HepG2 (cell line): ENCODE data around the gene SLC29A2. TPM values are rescaled to one million over a fixed set of nuclear protein-coding genes. Genes with fewer than 3 reads are reported as not detected.
A peak's percentile ranks its signal among the peaks of the same experiment; 100 is the strongest.

ENCODE experiments used
- ATAC-seq: fragments of 200-7000 bp; cut with Tn5 transposase; 3 replicates; pipeline ENCODE4 v1.9.1; 2020; ENCODE audit warnings: mild to moderate bottlenecking, moderate library complexity
- BruUV-seq: library from RNA; stranded (reverse); fragments of 400-500 nt; replicated peaks from 2 replicates; lab custom pipeline; 2021; lab: Mats Ljungman, UMichigan
- CTCF ChIA-PET: fragments of 300-600 bp; formaldehyde crosslinking; extraction: SDS; loops from one replicate; lab custom pipeline; 2021; ENCODE audit warnings: low total read pairs, inconsistent platforms, low intra/inter-chr PET ratio; lab: Yijun Ruan, JAX
- POLR2A ChIA-PET: fragments of 350-600 bp; sonication (Branson Sonifier 250); formaldehyde crosslinking; loops from one replicate; lab custom pipeline; 2020; ENCODE audit warnings: antibody characterized with exemption, inconsistent platforms; lab: Yijun Ruan, JAX
- DNase-seq: peaks from one replicate; pipeline ENCODE4 v3.0.0-alpha.2; 2015; ENCODE audit warnings: low spot score
- FAIRE-seq: peaks from 3 replicates; lab custom pipeline; 2011; peaks lifted over from hg19 to GRCh38; lab: Jason Lieb, UNC
- H2AFZ ChIP-seq: one replicate; pipeline ENCODE4 v1.6.1; 2011; ENCODE audit warnings: low read length, inconsistent platforms
- H3K27ac ChIP-seq: fragments of 300-600 bp; 3 replicates; pipeline ENCODE4 v1.8.0; 2011; ENCODE audit warnings: mixed run types, mild to moderate bottlenecking, mixed read lengths, low read length, inconsistent platforms; ENCODE audit not compliant: insufficient read depth; ENCODE audit errors: extremely low read length
- H3K27me3 ChIP-seq, 2 experiments: fragments of 200-600 bp in 1 of 2; 2 replicates in 1 of 2; 3 replicates in 1 of 2; pipeline versions ENCODE4 v1.6.0 to v1.8.0; 2011; ENCODE audit warnings: low read length in 2 of 2, mild to moderate bottlenecking in 2 of 2, moderate library complexity in 2 of 2, inconsistent platforms in 1 of 2; ENCODE audit not compliant: insufficient read depth in 2 of 2, control insufficient read depth in 1 of 2
- H3K36me3 ChIP-seq, 2 experiments: fragments of 200-600 bp in 1 of 2; replicated peaks in 1 of 2; 2 replicates in 1 of 2; 3 replicates in 1 of 2; pipeline versions ENCODE4 v1.5.1 to v1.8.0; 2011; ENCODE audit warnings: low read length in 2 of 2, inconsistent platforms in 1 of 2; ENCODE audit not compliant: insufficient read depth in 2 of 2, control insufficient read depth in 1 of 2
- H3K4me1 ChIP-seq: 2 replicates; pipeline ENCODE4 v1.5.1; 2012; ENCODE audit warnings: low read length, inconsistent platforms; ENCODE audit not compliant: insufficient read depth
- H3K4me2 ChIP-seq: 2 replicates; pipeline ENCODE4 v1.6.0; 2011; ENCODE audit warnings: low read depth, low read length, inconsistent platforms
- H3K4me3 ChIP-seq, 3 experiments: fragments of 200-600 bp in 1 of 3; sonication (generic), shearing (Covaris generic) in 1 of 3; replicated peaks in 1 of 3; 2 replicates each; pipeline ENCODE4 v1.5.1; 2011 to 2016; ENCODE audit warnings: low read length in 3 of 3, inconsistent platforms in 2 of 3, low read depth in 2 of 3, mild to moderate bottlenecking in 2 of 3, control low read depth in 1 of 3, mixed read lengths in 1 of 3; ENCODE audit not compliant: insufficient read depth in 1 of 3
- H3K79me2 ChIP-seq: one replicate; pipeline ENCODE4 v1.6.1; 2011; ENCODE audit warnings: low read length, inconsistent platforms; ENCODE audit not compliant: insufficient read depth
- H3K9ac ChIP-seq: 2 replicates; pipeline ENCODE4 v1.6.0; 2011; ENCODE audit warnings: mild to moderate bottlenecking, low read depth, low read length, inconsistent platforms; ENCODE audit not compliant: insufficient read depth
- H3K9me3 ChIP-seq: 2 replicates; pipeline ENCODE4 v1.5.1; 2012; ENCODE audit warnings: mild to moderate bottlenecking, low read length
- H4K20me1 ChIP-seq: 2 replicates; pipeline ENCODE4 v1.6.0; 2011; ENCODE audit warnings: inconsistent platforms, mild to moderate bottlenecking, low read length, moderate library complexity; ENCODE audit not compliant: insufficient read depth
- CBX2 ChIP-seq, 2 experiments: fragments of 200-600 bp in 1 of 2; sonication (generic); formaldehyde crosslinking in 1 of 2; IDR thresholded peaks; 2 replicates each; pipeline versions ENCODE4 v1.7.0 to v1.8.1; 2018 to 2022; ENCODE audit warnings: low read depth in 2 of 2, low read length in 1 of 2, mild to moderate bottlenecking in 1 of 2, missing genetic modification reagents in 1 of 2
- EHMT2 ChIP-seq: fragments of 200-600 bp; sonication (generic); IDR thresholded peaks from 2 replicates; pipeline ENCODE4 v1.7.0; 2017; ENCODE audit warnings: antibody characterized with exemption, low read depth, low read length, borderline replicate concordance
- KLF12 ChIP-seq: sonication (generic); formaldehyde crosslinking; IDR thresholded peaks from 2 replicates; pipeline ENCODE4 v1.4.0; 2020; ENCODE audit warnings: missing genetic modification reagents, borderline replicate concordance
- MAZ ChIP-seq, 2 experiments: sonication (generic) in 1 of 2; formaldehyde crosslinking in 1 of 2; IDR thresholded peaks; 2 replicates each; pipeline versions ENCODE4 v1.5.0 to v1.6.1; 2012 to 2020; ENCODE audit warnings: low read depth in 2 of 2, mild to moderate bottlenecking in 2 of 2, borderline replicate concordance in 1 of 2, improper control_type of control experiment in 1 of 2, low read length in 1 of 2, missing genetic modification reagents in 1 of 2, moderate library complexity in 1 of 2
- PREB ChIP-seq: sonication (generic); formaldehyde crosslinking; IDR thresholded peaks from 2 replicates; pipeline ENCODE4 v1.4.0; 2020; ENCODE audit warnings: missing genetic modification reagents
- REXO4 ChIP-seq: sonication (generic); formaldehyde crosslinking; IDR thresholded peaks from 2 replicates; pipeline ENCODE4 v1.8.0; 2022; ENCODE audit warnings: missing genetic modification reagents, mild to moderate bottlenecking, borderline replicate concordance
- RFX3 ChIP-seq: IDR thresholded peaks from 2 replicates; pipeline ENCODE4 v1.6.1; 2016; ENCODE audit warnings: missing biosample characterization, missing genetic modification reagents
- TFDP1 ChIP-seq: IDR thresholded peaks from 2 replicates; pipeline ENCODE4 v1.6.1; 2016; ENCODE audit warnings: missing compliant biosample characterization, missing genetic modification reagents, borderline replicate concordance
- ZBTB39 ChIP-seq: sonication (generic); formaldehyde crosslinking; IDR thresholded peaks from 2 replicates; pipeline ENCODE4 v1.5.0; 2020; ENCODE audit warnings: missing genetic modification reagents
- ZBTB7A ChIP-seq: sonication (generic); formaldehyde crosslinking; IDR thresholded peaks from 2 replicates; pipeline ENCODE4 v1.8.0; 2022; ENCODE audit warnings: mild to moderate bottlenecking, missing genetic modification reagents
- ZNF264 ChIP-seq: sonication (generic); formaldehyde crosslinking; IDR thresholded peaks from 2 replicates; pipeline ENCODE4 v1.4.0; 2020; ENCODE audit warnings: missing genetic modification reagents
- ZNF282 ChIP-seq: fragments of 450-650 bp; IDR thresholded peaks from 2 replicates; pipeline ENCODE4 v1.6.1; 2018; ENCODE audit not compliant: partially characterized antibody
- ZNF329 ChIP-seq: sonication (generic); formaldehyde crosslinking; IDR thresholded peaks from 2 replicates; pipeline ENCODE4 v1.9.0; 2021; ENCODE audit warnings: low read depth, mild to moderate bottlenecking, missing genetic modification reagents
- WGBS: methylation state at CpG from one replicate; pipeline ENCODE4 v1.1.6; 2017; ENCODE audit warnings: low lambda C conversion rate; 5-methylcytosine and 5-hydroxymethylcytosine counted together
- in situ Hi-C: cut with HindIII; loops from 2 replicates; pipeline ENCODE4 v1.10.0; 2017; ENCODE audit warnings: low pct_unique_long_range_greater_than_20kb; ENCODE audit not compliant: extremely low pct_ligation_motif_present
- intact Hi-C: fragments of 100-400 bp; cut with micrococcal nuclease; formaldehyde crosslinking; loops from one replicate; pipeline ENCODE4 v1.10.0; 2022; ENCODE audit not compliant: unreplicated experiment
- polyA plus RNA-seq, 8 experiments: library from polyadenylated mRNA; depleted of rRNA in 3 of 8; stranded (reverse) in 7 of 8; unstranded in 1 of 8; fragments of >200 nt; fragmentation: Illumina TruSeq in 4 of 8; extraction: Trizol in 4 of 8; gene quantifications; 2 replicates each; pipeline versions ENCODE4 v1.2.1 to v1.2.3, GENCODE V29; 2011 to 2016; ENCODE audit warnings: low read depth in 4 of 8, missing spikeins in 1 of 8, mixed read lengths in 1 of 8; ENCODE audit not compliant: insufficient read depth in 1 of 8
- total RNA-seq, 5 experiments: library from RNA; depleted of rRNA; stranded (reverse); fragments of >200 nt; fragmentation: Illumina TruSeq; extraction: Trizol; gene quantifications; 2 replicates each; pipeline ENCODE4 v1.2.3, GENCODE V29; 2016; ENCODE audit warnings: low read depth in 1 of 5
- TF ChIP-seq, protein P1 (sequence below): sonication (generic); formaldehyde crosslinking; IDR thresholded peaks from 2 replicates; pipeline ENCODE4 v1.5.0; 2020; ENCODE audit warnings: mild to moderate bottlenecking, missing genetic modification reagents
- TF ChIP-seq, protein P2 (sequence below): sonication (generic); formaldehyde crosslinking; IDR thresholded peaks from 2 replicates; pipeline ENCODE4 v1.4.0; 2020; ENCODE audit warnings: mild to moderate bottlenecking, missing genetic modification reagents

The SLC29A2 gene
- total and polyA plus RNA-seq, 2 of the 13 experiments (the other 11 are each of a cell fraction or from before 2014, with no cell fraction given): 0.63 to 0.66 TPM

DNA sequence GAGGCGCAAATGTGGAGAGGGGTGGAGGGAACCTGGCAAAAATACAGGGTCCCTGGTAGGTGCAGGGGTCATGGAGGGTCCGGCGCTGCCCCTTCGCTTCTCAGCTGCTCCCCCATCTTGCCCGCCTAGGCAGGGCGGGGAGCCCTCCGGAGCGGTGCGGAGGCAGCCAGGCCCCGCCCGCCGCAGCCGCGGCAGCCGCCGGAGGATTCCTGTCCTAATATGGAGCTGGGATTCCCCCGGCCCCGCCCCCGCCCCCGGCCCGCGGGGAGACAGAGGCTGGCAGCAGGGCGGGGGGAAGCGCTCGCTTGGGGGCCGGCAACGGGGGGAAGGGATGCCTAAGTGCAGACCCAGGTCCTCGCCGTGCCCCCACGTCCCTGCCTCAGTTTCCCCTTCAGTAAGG lies 48.3 kb upstream of the SLC29A2 start (continued):
- TF ChIP-seq ZBTB39 (CRISPR knock-in tag) (no peak), KLF12 (CRISPR knock-in tag) (no peak), ZNF264 (CRISPR knock-in tag) (no peak)
- TF ChIP-seq, protein P1, sequence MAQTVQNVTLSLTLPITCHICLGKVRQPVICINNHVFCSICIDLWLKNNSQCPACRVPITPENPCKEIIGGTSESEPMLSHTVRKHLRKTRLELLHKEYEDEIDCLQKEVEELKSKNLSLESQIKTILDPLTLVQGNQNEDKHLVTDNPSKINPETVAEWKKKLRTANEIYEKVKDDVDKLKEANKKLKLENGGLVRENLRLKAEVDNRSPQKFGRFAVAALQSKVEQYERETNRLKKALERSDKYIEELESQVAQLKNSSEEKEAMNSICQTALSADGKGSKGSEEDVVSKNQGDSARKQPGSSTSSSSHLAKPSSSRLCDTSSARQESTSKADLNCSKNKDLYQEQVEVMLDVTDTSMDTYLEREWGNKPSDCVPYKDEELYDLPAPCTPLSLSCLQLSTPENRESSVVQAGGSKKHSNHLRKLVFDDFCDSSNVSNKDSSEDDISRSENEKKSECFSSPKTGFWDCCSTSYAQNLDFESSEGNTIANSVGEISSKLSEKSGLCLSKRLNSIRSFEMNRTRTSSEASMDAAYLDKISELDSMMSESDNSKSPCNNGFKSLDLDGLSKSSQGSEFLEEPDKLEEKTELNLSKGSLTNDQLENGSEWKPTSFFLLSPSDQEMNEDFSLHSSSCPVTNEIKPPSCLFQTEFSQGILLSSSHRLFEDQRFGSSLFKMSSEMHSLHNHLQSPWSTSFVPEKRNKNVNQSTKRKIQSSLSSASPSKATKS: no peak
- TF ChIP-seq, all 625 proteins: peak for 0

GRCh38 chr11:66418986-66419308 lies 47.4 kb upstream of the SLC29A2 start:
- H3K9me3 ChIP-seq: no peaks in the 10 kb centered on the region
- CTCF ChIA-PET: no interaction called here
- H3K27me3 ChIP-seq: peaks cover 0 to 8% of the 10 kb centered on the region in 2 experiments; a peak in 1 of 5 replicates
- no peaks in the 10 kb centered on the region for H3K4me1 ChIP-seq
- in situ Hi-C loops (loop anchor here (25.0 kb wide), 1 partner anchor 418 kb away; the partner anchor contains the start of gene RCE1), intact Hi-C loops (no loop called here)
- H4K20me1 ChIP-seq: peaks cover 15% of the 10 kb centered on the region; the same call in 1 of the 2 replicates
- no peak overlapping the region for H2AFZ ChIP-seq
- no peak overlapping the region for H3K4me3 ChIP-seq
- H3K36me3 ChIP-seq: no peaks in the 10 kb centered on the region
- H3K4me2 ChIP-seq: no peak overlapping the region
- no peak for DNase-seq
- H3K79me2 ChIP-seq: no peaks in the 10 kb centered on the region
- no peak overlapping the region for H3K27ac ChIP-seq
- no TSS peak for BruUV-seq
- WGBS: 80% methylated on average over 3 of the region's 3 CpGs
- FAIRE-seq: no peak
- ATAC-seq: no peak
- no peak overlapping the region for H3K9ac ChIP-seq
- POLR2A ChIA-PET: no interaction called here
- TF ChIP-seq REXO4 (CRISPR knock-in tag): no peak
- TF ChIP-seq EHMT2: peak; percentile 62
- TF ChIP-seq RFX3: no peak
- no peak for TF ChIP-seq ZNF282
- TF ChIP-seq ZNF329 (CRISPR knock-in tag): no peak
- no peak for TF ChIP-seq MAZ (IDR thresholded peaks at IDR 0.05; ENCODE audit: borderline replicate concordance, low read depth, low read length)
- TF ChIP-seq MAZ (CRISPR knock-in tag; IDR thresholded peaks at IDR 0.05; ENCODE audit: low read depth): no peak
- TF ChIP-seq ZBTB7A (CRISPR knock-in tag): 0 out of 2 replicates have a peak, but pooled peaks have one; percentile 3
- TF ChIP-seq, protein P2, sequence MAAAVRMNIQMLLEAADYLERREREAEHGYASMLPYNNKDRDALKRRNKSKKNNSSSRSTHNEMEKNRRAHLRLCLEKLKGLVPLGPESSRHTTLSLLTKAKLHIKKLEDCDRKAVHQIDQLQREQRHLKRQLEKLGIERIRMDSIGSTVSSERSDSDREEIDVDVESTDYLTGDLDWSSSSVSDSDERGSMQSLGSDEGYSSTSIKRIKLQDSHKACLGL (CRISPR knock-in tag): 0 out of 2 replicates have a peak, but pooled peaks have one; percentile 4
- 0 out of 2 replicates have a peak, but pooled peaks have one; percentile 9 for TF ChIP-seq PREB (CRISPR knock-in tag)
- TF ChIP-seq CBX2 (IDR thresholded peaks at IDR 0.05; ENCODE audit: low read depth, low read length): no peak
- TF ChIP-seq CBX2 (CRISPR knock-in tag; IDR thresholded peaks at IDR 0.05; ENCODE audit: low read depth): no peak
- no peak for TF ChIP-seq TFDP1 (CRISPR knock-in tag)
